H1 (cell line): ENCODE data around the gene MAS1L. TPM values are rescaled to one million over a fixed set of nuclear protein-coding genes. Genes with fewer than 3 reads are reported as not detected.

Experiments used
- CHD2 ChIP-seq: IDR thresholded peaks from 2 replicates; pipeline ENCODE4 v1.6.1; 2012; ENCODE audit warnings: low read length, improper control_type of control experiment
- FOSL1 ChIP-seq: IDR thresholded peaks from 2 replicates; pipeline ENCODE4 v1.6.1; 2011; ENCODE audit warnings: mild to moderate bottlenecking, low read depth, low read length, moderate library complexity; ENCODE audit not compliant: insufficient read depth
- GTF2F1 ChIP-seq: IDR thresholded peaks from 2 replicates; pipeline ENCODE4 v1.6.1; 2012; ENCODE audit warnings: low read depth, low read length, improper control_type of control experiment, borderline replicate concordance
- SAP30 ChIP-seq: fragments of 300-600 bp; sonication (generic); IDR thresholded peaks from 2 replicates; pipeline ENCODE4 v1.7.1; 2012; ENCODE audit warnings: low read length, moderate library complexity, mild to moderate bottlenecking, inconsistent platforms; ENCODE audit not compliant: insufficient read depth, insufficient replicate concordance
- SIRT6 ChIP-seq: IDR thresholded peaks from one replicate; pipeline ENCODE4 v1.7.1; 2012; ENCODE audit warnings: low read length, inconsistent platforms
- TEAD4 ChIP-seq: IDR thresholded peaks from 2 replicates; pipeline ENCODE4 v1.6.1; 2012; ENCODE audit warnings: low read depth, low read length, inconsistent platforms, mixed read lengths
- polyA plus RNA-seq, 7 experiments: library from polyadenylated mRNA; depleted of rRNA in 3 of 7; stranded (reverse) in 5 of 7; unstranded in 2 of 7; fragments of >200 nt in 5 of 7; fragments of 200-250 nt in 2 of 7; gene quantifications; 1 replicate in 5 of 7; 2 replicates in 1 of 7; 4 replicates in 1 of 7; pipeline versions ENCODE4 v1.2.1 to v1.2.3, GENCODE V29; 2011 to 2013; ENCODE audit warnings: missing spikeins in 2 of 7, mixed read lengths in 2 of 7
- total RNA-seq: library from RNA; stranded (reverse); fragmentation: NEBNext Ultra II Directional; extraction: Animal tissue kit (Norgen Biotek cat#: 25700); gene quantifications from 2 replicates; pipeline ENCODE4 v1.2.1, GENCODE V29; 2021
- TF ChIP-seq, protein P1 (sequence below), 3 experiments: IDR thresholded peaks; 1 replicate in 2 of 3; 2 replicates in 1 of 3; pipeline versions ENCODE4 v1.5.1 to v1.6.1; 2011; ENCODE audit warnings: low read length in 3 of 3, mild to moderate bottlenecking in 3 of 3, inconsistent platforms in 2 of 3, low read depth in 1 of 3, moderate library complexity in 1 of 3; ENCODE audit not compliant: insufficient read depth in 1 of 3; ENCODE audit errors: control extremely low read depth in 1 of 3
- TF ChIP-seq, protein P2 (sequence below): fragments of 300-600 bp; sonication (generic); IDR thresholded peaks from 2 replicates; pipeline ENCODE4 v1.7.1; 2012; ENCODE audit warnings: low read length, moderate library complexity, mild to moderate bottlenecking, inconsistent platforms; ENCODE audit not compliant: insufficient replicate concordance

The MAS1L gene
- total and polyA plus RNA-seq, 2 of the 8 experiments (the other 6 are each of a cell fraction or from before 2014, with no cell fraction given) = not detected

DNA sequence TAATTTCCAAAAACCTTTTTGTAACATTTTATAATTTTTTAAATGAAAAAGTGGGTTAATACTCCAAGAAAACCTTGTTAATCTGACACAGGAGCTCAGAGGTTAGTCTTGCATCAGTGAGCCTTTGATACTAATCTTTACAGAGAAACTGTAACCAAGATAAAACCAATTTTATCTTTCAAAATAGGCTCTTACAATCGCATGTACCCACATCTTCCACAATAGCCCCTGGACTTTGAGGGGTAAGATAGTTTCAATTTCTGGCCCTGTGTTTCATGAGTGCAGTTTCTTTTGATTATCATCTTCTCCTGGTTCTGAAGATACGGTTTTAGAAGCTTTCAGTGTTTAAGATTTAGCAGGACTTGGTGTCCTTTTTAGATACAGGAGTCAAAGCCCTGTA, 34.5 kb upstream of the MAS1L start (continued):
- TF ChIP-seq, protein P1, sequence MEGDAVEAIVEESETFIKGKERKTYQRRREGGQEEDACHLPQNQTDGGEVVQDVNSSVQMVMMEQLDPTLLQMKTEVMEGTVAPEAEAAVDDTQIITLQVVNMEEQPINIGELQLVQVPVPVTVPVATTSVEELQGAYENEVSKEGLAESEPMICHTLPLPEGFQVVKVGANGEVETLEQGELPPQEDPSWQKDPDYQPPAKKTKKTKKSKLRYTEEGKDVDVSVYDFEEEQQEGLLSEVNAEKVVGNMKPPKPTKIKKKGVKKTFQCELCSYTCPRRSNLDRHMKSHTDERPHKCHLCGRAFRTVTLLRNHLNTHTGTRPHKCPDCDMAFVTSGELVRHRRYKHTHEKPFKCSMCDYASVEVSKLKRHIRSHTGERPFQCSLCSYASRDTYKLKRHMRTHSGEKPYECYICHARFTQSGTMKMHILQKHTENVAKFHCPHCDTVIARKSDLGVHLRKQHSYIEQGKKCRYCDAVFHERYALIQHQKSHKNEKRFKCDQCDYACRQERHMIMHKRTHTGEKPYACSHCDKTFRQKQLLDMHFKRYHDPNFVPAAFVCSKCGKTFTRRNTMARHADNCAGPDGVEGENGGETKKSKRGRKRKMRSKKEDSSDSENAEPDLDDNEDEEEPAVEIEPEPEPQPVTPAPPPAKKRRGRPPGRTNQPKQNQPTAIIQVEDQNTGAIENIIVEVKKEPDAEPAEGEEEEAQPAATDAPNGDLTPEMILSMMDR (IDR thresholded peaks at IDR 0.05; ENCODE audit: control extremely low read depth in 1 of 3, insufficient read depth in 1 of 3, low read depth in 1 of 3, low read length in 3 of 3) = no peak
- no peak for TF ChIP-seq FOSL1
- TF ChIP-seq TEAD4 = no peak
- TF ChIP-seq, protein P2, sequence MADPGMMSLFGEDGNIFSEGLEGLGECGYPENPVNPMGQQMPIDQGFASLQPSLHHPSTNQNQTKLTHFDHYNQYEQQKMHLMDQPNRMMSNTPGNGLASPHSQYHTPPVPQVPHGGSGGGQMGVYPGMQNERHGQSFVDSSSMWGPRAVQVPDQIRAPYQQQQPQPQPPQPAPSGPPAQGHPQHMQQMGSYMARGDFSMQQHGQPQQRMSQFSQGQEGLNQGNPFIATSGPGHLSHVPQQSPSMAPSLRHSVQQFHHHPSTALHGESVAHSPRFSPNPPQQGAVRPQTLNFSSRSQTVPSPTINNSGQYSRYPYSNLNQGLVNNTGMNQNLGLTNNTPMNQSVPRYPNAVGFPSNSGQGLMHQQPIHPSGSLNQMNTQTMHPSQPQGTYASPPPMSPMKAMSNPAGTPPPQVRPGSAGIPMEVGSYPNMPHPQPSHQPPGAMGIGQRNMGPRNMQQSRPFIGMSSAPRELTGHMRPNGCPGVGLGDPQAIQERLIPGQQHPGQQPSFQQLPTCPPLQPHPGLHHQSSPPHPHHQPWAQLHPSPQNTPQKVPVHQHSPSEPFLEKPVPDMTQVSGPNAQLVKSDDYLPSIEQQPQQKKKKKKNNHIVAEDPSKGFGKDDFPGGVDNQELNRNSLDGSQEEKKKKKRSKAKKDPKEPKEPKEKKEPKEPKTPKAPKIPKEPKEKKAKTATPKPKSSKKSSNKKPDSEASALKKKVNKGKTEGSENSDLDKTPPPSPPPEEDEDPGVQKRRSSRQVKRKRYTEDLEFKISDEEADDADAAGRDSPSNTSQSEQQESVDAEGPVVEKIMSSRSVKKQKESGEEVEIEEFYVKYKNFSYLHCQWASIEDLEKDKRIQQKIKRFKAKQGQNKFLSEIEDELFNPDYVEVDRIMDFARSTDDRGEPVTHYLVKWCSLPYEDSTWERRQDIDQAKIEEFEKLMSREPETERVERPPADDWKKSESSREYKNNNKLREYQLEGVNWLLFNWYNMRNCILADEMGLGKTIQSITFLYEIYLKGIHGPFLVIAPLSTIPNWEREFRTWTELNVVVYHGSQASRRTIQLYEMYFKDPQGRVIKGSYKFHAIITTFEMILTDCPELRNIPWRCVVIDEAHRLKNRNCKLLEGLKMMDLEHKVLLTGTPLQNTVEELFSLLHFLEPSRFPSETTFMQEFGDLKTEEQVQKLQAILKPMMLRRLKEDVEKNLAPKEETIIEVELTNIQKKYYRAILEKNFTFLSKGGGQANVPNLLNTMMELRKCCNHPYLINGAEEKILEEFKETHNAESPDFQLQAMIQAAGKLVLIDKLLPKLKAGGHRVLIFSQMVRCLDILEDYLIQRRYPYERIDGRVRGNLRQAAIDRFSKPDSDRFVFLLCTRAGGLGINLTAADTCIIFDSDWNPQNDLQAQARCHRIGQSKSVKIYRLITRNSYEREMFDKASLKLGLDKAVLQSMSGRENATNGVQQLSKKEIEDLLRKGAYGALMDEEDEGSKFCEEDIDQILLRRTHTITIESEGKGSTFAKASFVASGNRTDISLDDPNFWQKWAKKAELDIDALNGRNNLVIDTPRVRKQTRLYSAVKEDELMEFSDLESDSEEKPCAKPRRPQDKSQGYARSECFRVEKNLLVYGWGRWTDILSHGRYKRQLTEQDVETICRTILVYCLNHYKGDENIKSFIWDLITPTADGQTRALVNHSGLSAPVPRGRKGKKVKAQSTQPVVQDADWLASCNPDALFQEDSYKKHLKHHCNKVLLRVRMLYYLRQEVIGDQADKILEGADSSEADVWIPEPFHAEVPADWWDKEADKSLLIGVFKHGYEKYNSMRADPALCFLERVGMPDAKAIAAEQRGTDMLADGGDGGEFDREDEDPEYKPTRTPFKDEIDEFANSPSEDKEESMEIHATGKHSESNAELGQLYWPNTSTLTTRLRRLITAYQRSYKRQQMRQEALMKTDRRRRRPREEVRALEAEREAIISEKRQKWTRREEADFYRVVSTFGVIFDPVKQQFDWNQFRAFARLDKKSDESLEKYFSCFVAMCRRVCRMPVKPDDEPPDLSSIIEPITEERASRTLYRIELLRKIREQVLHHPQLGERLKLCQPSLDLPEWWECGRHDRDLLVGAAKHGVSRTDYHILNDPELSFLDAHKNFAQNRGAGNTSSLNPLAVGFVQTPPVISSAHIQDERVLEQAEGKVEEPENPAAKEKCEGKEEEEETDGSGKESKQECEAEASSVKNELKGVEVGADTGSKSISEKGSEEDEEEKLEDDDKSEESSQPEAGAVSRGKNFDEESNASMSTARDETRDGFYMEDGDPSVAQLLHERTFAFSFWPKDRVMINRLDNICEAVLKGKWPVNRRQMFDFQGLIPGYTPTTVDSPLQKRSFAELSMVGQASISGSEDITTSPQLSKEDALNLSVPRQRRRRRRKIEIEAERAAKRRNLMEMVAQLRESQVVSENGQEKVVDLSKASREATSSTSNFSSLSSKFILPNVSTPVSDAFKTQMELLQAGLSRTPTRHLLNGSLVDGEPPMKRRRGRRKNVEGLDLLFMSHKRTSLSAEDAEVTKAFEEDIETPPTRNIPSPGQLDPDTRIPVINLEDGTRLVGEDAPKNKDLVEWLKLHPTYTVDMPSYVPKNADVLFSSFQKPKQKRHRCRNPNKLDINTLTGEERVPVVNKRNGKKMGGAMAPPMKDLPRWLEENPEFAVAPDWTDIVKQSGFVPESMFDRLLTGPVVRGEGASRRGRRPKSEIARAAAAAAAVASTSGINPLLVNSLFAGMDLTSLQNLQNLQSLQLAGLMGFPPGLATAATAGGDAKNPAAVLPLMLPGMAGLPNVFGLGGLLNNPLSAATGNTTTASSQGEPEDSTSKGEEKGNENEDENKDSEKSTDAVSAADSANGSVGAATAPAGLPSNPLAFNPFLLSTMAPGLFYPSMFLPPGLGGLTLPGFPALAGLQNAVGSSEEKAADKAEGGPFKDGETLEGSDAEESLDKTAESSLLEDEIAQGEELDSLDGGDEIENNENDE = no peak
- TF ChIP-seq SIRT6 = no peak
- TF ChIP-seq SAP30 = no peak
- no peak for TF ChIP-seq CHD2
- TF ChIP-seq GTF2F1 = no peak
